ENCODE data around the gene GALNT18.

GRCh38 chr11:11660363-11660740 lies 38.5 kb upstream of the GALNT18 start:
- no peak for TF ChIP-seq CTCF (IDR thresholded peaks at IDR 0.05)
- no peak for TF ChIP-seq POLR2A (IDR thresholded peaks at IDR 0.05)

Data from ovary (tissue), 3 donors.